Measurements from ENCODE around the gene CPNE5. TPM values are rescaled to one million over a fixed set of nuclear protein-coding genes. Genes with fewer than 3 reads are reported as not detected.
"Not testable (repeated sequence)": the region's sequence is repeated elsewhere in the genome, so short reads cannot be mapped to it uniquely, and the experiment has no call there.

CPNE5 gene
- total RNA-seq, 2 donors from 2014 or later: 3.9 to 64.5 TPM

DNA sequence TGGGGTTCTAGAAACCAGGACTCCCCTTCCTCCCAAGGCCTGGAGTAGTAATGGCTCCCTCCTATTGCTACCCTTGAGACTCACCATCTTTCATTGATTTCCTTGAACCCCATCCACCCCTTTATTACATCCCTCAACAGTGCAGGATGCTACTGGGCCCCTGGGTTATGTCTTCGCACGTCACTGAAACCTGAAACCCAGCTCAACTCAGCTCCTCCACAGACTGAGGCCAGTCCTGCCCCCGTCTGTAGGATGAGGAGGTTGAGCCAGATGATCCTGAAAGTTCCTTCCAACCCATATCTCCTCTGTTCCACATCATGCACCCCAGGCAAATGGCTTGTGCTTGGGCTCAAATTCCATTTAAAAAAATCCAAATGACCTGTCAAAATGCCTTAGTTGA, 21.4 kb downstream of the CPNE5 start:
- Histone ChIP-seq H3K27me3 (replicated peaks; ENCODE audit: insufficient read depth) (no peaks in the 10 kb centered on the region), H3K4me3 (no peak overlapping the region), H3K4me1 (replicated peaks) (no peaks in the 10 kb centered on the region), H3K36me3 (no peaks in the 10 kb centered on the region), H3K9me3 (no peaks in the 10 kb centered on the region), H3K27ac (no peak overlapping the region)
- TF ChIP-seq, protein P1, sequence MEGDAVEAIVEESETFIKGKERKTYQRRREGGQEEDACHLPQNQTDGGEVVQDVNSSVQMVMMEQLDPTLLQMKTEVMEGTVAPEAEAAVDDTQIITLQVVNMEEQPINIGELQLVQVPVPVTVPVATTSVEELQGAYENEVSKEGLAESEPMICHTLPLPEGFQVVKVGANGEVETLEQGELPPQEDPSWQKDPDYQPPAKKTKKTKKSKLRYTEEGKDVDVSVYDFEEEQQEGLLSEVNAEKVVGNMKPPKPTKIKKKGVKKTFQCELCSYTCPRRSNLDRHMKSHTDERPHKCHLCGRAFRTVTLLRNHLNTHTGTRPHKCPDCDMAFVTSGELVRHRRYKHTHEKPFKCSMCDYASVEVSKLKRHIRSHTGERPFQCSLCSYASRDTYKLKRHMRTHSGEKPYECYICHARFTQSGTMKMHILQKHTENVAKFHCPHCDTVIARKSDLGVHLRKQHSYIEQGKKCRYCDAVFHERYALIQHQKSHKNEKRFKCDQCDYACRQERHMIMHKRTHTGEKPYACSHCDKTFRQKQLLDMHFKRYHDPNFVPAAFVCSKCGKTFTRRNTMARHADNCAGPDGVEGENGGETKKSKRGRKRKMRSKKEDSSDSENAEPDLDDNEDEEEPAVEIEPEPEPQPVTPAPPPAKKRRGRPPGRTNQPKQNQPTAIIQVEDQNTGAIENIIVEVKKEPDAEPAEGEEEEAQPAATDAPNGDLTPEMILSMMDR (IDR thresholded peaks at IDR 0.05): no peak
- TF ChIP-seq POLR2AphosphoS5 (IDR thresholded peaks at IDR 0.05): no peak
- TF ChIP-seq POLR2A (IDR thresholded peaks at IDR 0.05): no peak
- intact Hi-C loops (cut with DNase I): no loop called here
- 87% methylated on average over 3 of the region's 3 CpGs for WGBS
- no peak for DNase-seq (ENCODE audit: low spot score)

DNA sequence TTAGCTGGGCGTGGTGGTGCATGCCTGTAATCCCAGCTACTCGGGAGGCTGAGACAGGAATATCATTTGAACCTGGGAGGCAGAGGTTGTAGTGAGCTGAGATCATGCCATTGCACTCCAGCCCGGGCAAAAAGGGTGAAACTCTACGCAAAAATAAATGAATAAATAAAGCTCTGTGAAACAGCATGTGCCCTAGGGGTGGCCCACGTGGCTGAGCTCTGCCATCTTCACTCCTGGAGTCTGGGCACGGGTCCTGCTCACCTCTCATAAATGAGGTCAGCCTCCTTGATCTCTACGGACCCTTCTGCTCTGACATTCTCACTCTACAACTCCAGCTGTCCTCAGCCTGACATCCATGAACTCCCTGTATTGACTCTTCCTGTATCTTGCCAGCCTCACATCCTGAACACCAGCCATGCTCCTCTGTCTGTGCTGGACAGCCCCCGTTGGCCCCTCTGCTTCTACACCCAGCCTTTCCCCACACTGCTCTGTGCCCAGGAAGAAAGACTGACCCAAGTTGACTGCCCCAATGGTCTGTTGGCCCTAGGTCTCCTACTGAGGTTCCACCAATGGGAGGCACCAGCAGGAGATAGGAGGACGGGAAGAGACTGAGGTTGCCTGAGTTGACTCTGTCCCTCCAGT, 21.9 kb downstream of the CPNE5 start:
- no peak for DNase-seq (ENCODE audit: low spot score)
- H3K4me1 ChIP-seq (replicated peaks): no peaks in the 10 kb centered on the region
- 89% methylated on average over 9 of the region's 9 CpGs for WGBS
- no peaks in the 10 kb centered on the region for H3K36me3 ChIP-seq
- no peaks in the 10 kb centered on the region for H3K9me3 ChIP-seq
- no peaks in the 10 kb centered on the region for H3K27me3 ChIP-seq (replicated peaks; ENCODE audit: insufficient read depth)
- TF ChIP-seq POLR2AphosphoS5 (IDR thresholded peaks at IDR 0.05) (no peak), POLR2A (IDR thresholded peaks at IDR 0.05) (no peak)
- TF ChIP-seq, protein P1 (IDR thresholded peaks at IDR 0.05): no peak
- H3K4me3 ChIP-seq: no peak overlapping the region
- no peak overlapping the region for H3K27ac ChIP-seq
- intact Hi-C loops (cut with DNase I): no loop called here

DNA sequence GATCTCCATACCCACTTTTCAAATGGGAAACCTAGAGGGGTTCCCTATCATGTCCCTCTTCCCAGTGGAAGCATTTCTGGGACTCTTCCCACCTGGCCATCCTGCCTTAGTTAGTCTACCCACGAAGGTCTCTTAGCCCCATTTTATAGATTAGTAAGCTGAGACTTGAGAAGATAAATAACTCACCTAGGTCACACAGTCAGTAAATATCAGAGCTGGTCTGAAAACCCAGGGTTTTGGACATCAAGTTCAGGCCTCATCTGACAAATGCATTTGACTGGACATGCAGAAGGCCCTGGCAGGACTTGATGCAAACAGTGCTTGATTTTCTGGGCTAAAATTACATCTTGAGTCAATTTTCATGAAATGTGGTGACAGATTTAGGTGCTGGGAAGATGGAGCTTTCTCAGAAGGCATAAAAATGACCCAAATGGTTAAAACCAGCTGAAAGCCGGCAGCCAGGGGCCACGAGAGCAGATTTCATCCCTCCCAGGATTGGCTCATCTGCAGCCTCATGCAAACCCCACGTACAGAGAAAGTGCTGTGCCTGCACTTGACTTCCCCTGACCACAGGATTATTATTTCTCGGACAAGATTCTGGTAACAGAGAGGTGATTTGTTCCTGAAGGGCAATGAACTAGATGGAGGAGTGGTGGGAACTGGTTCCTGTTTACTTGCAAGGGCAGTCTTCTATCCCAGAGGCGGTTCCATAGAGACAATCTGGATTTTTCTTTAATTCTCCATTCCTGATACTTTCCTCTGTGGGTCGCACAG, 23.1 kb downstream of the CPNE5 start:
- Histone ChIP-seq H3K4me1 (replicated peaks) (no peaks in the 10 kb centered on the region), H3K27me3 (replicated peaks; ENCODE audit: insufficient read depth) (no peaks in the 10 kb centered on the region), H3K36me3 (no peaks in the 10 kb centered on the region), H3K9me3 (no peaks in the 10 kb centered on the region), H3K27ac (no peak overlapping the region), H3K4me3 (no peak overlapping the region)
- 82% methylated on average over 7 of the region's 7 CpGs for WGBS
- TF ChIP-seq, protein P1 (IDR thresholded peaks at IDR 0.05): no peak
- TF ChIP-seq POLR2AphosphoS5 (IDR thresholded peaks at IDR 0.05) (no peak), POLR2A (IDR thresholded peaks at IDR 0.05) (no peak)
- intact Hi-C loops (cut with DNase I): no loop called here
- DNase-seq (ENCODE audit: low spot score): no peak

DNA sequence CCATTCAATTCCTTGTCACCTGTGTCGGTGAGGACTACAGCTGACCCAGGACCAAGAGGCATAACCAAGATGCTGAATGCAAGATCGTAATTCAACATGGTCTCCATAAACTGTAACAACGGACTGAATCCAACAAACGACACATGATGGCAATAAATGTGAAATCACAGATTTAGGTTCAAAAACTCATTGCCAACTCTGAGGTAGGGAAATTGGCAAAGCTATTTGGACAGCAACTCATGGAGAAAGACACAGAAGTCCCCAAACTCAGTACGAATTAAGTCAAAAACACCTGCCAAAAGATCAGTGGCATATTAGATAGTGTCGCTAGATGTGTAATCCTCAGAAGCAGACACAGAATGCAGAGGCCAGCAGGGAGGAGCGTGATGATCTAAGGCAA, 25.0 kb downstream of the CPNE5 start:
- H3K9me3 ChIP-seq: no peaks in the 10 kb centered on the region
- no peak for DNase-seq (ENCODE audit: low spot score)
- H3K4me1 ChIP-seq (replicated peaks): no peaks in the 10 kb centered on the region
- TF ChIP-seq POLR2A (IDR thresholded peaks at IDR 0.05) (no peak), POLR2AphosphoS5 (IDR thresholded peaks at IDR 0.05) (no peak)
- TF ChIP-seq, protein P1 (IDR thresholded peaks at IDR 0.05): no peak
- 71% methylated on average over 7 of the region's 7 CpGs for WGBS
- no peak overlapping the region for H3K4me3 ChIP-seq
- intact Hi-C loops (cut with DNase I): no loop called here
- no peak overlapping the region for H3K27ac ChIP-seq
- no peaks in the 10 kb centered on the region for H3K36me3 ChIP-seq
- H3K27me3 ChIP-seq (replicated peaks; ENCODE audit: insufficient read depth): no peaks in the 10 kb centered on the region

DNA sequence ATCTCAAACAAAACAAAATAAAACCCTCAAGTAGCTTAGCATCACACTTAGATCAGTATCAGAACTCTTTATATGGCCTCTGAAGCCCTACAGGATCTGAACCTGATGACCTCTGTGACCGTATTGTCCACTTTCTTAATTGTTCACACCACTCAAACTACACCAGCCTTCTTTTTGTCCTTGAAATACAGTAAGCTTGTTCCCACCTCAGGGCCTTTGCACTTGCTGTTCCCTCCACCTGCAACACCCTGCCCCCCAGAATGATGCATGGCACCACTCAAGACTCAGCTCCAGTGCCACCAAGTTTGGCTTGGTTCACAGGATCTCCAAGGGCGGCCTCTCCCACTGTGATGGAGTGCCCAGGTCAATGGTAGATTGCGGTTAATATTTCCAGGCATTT, 25.7 kb downstream of the CPNE5 start:
- 72% methylated on average over 3 of the region's 3 CpGs for WGBS
- TF ChIP-seq, protein P1 (IDR thresholded peaks at IDR 0.05): no peak
- TF ChIP-seq POLR2A (IDR thresholded peaks at IDR 0.05) (no peak), POLR2AphosphoS5 (IDR thresholded peaks at IDR 0.05) (no peak)
- intact Hi-C loops (cut with DNase I): no loop called here
- Histone ChIP-seq H3K4me3 (no peak overlapping the region), H3K27ac (no peak overlapping the region), H3K4me1 (replicated peaks) (no peaks in the 10 kb centered on the region), H3K9me3 (no peaks in the 10 kb centered on the region), H3K27me3 (replicated peaks; ENCODE audit: insufficient read depth) (no peaks in the 10 kb centered on the region), H3K36me3 (no peaks in the 10 kb centered on the region)
- DNase-seq (ENCODE audit: low spot score): no peak

DNA sequence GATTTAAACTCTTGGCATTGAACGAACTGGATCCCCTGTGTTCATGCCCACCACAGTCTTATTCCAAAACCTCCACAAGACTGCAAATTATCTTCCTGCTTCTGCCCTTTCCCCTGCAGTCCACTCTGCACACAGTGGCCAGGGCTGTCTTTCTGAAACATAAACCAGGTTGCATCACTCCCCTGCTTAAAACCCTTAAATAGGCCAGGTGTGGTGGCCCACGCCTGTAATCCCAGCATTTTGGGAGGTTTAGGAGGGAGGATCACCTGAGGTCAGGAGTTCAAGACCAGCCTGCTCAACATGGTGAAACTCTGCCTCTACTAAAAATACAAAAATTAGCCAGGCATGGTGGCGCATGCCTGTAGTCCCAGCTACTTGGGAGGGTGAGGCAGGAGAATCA, 26.2 kb downstream of the CPNE5 start:
- H3K36me3 ChIP-seq; H3K27ac ChIP-seq; DNase-seq (ENCODE audit: low spot score); H3K9me3 ChIP-seq; H3K27me3 ChIP-seq (replicated peaks; ENCODE audit: insufficient read depth); H3K4me1 ChIP-seq (replicated peaks); intact Hi-C loops (cut with DNase I); H3K4me3 ChIP-seq: not testable (repeated sequence)
- 95% methylated on average over 2 of the region's 3 CpGs for WGBS

Measured in prostate gland (tissue), 2 donors.